Spleen (tissue), 11 donors: ENCODE measurements around the gene EMC8. TPM values are rescaled to one million over a fixed set of nuclear protein-coding genes. Genes with fewer than 3 reads are reported as not detected.

ENCODE experiments used
- DNase-seq: peaks from one replicate; pipeline ENCODE4 v3.0.0-alpha.2; 2020
- H3K27ac ChIP-seq, 8 donors: fragments of 200-600 bp; sonication (generic) in 7 of 8; 1 replicate in 4 of 8; 2 replicates in 4 of 8; pipeline versions ENCODE4 v1.5.0 to v1.8.0; 2016 to 2021; ENCODE audit warnings: inconsistent platforms in 4 of 8, mild to moderate bottlenecking in 4 of 8, moderate library complexity in 1 of 8
- H3K27me3 ChIP-seq, 7 donors: fragments of 200-600 bp; sonication (generic) in 6 of 7; replicated peaks in 1 of 7; 1 replicate in 4 of 7; 2 replicates in 3 of 7; pipeline versions ENCODE4 v1.5.0 to v1.8.0; 2016 to 2021; ENCODE audit warnings: inconsistent platforms in 3 of 7, mild to moderate bottlenecking in 1 of 7
- H3K36me3 ChIP-seq, 6 donors: fragments of 200-600 bp; sonication (generic) in 5 of 6; 1 replicate in 4 of 6; 2 replicates in 2 of 6; pipeline versions ENCODE4 v1.5.0 to v1.8.0; 2016 to 2021; ENCODE audit warnings: inconsistent platforms in 2 of 6
- H3K4me1 ChIP-seq, 6 donors: fragments of 200-600 bp; sonication (generic) in 5 of 6; 1 replicate in 3 of 6; 2 replicates in 3 of 6; pipeline versions ENCODE4 v1.5.0 to v1.8.0; 2016 to 2021; ENCODE audit warnings: inconsistent platforms in 3 of 6
- H3K4me3 ChIP-seq, 8 donors: fragments of 200-600 bp; sonication (generic) in 7 of 8; 1 replicate in 4 of 8; 2 replicates in 4 of 8; pipeline versions ENCODE4 v1.5.0 to v1.8.0; 2016 to 2021; ENCODE audit warnings: inconsistent platforms in 4 of 8, mild to moderate bottlenecking in 4 of 8, moderate library complexity in 2 of 8
- H3K9me3 ChIP-seq, 8 donors: fragments of 200-600 bp; sonication (generic) in 7 of 8; 1 replicate in 4 of 8; 2 replicates in 4 of 8; pipeline versions ENCODE4 v1.5.0 to v1.8.0; 2016 to 2021; ENCODE audit warnings: inconsistent platforms in 4 of 8
- POLR2A ChIP-seq, 3 donors: fragments of 450-650 bp; IDR thresholded peaks; one replicate each; pipeline ENCODE4 v1.5.1; 2017; ENCODE audit warnings: antibody characterized with exemption in 3 of 3, mild to moderate bottlenecking in 1 of 3
- POLR2AphosphoS5 ChIP-seq, 3 donors: sonication (generic); formaldehyde crosslinking; IDR thresholded peaks; one replicate each; pipeline ENCODE4 v1.5.1; 2017; ENCODE audit warnings: antibody characterized with exemption in 3 of 3
- WGBS, 5 donors: extraction: QIAGEN DNeasy Blood & Tissue Kit in 3 of 5; methylation state at CpG; one replicate each; pipeline versions ENCODE4 v1.1.5 to v1.1.7; 2013 to 2018; 5-methylcytosine and 5-hydroxymethylcytosine counted together
- intact Hi-C: fragments of 100-400 bp; cut with DNase I; formaldehyde crosslinking; loops from one replicate; pipeline ENCODE4 v1.15.0; 2023; ENCODE audit warnings: low total_unique reads
- polyA plus RNA-seq, 3 donors: library from polyadenylated mRNA; stranded (reverse); fragments of 200-250 nt; gene quantifications; one replicate each; pipeline ENCODE4 v1.2.1, GENCODE V29; 2013
- total RNA-seq, 7 donors: library from RNA; depleted of rRNA in 3 of 7; stranded (reverse); fragments of >200 nt in 3 of 7; fragmentation: NEBNext Ultra II Directional in 4 of 7; extraction: Animal tissue kit (Norgen Biotek cat#: 25700) in 4 of 7; gene quantifications; one replicate each; pipeline versions ENCODE4 v1.1.0 to v1.2.1, GENCODE V29; 2016 to 2021
- TF ChIP-seq, protein P1 (sequence below), 11 experiments: fragments of 200-600 bp in 7 of 11; fragments of 450-650 bp in 4 of 11; sonication (generic) in 4 of 11; IDR thresholded peaks in 8 of 11; conservative IDR thresholded peaks in 3 of 11; 1 replicate in 7 of 11; 2 replicates in 4 of 11; pipeline versions ENCODE4 v1.4.0 to v1.8.0; 2016 to 2021; ENCODE audit warnings: antibody characterized with exemption in 11 of 11, inconsistent platforms in 4 of 11, mild to moderate bottlenecking in 1 of 11
- donor health status: healthy with polysubstance abuse.
- donor health status: DM: no; HTN: no; CAD: no; lungs with moderate emphysema.
- donor health status: DM: no; HTN: no; CAD: no.
- donor health status: Bipolar disorder and iron deficiency.
- donor health status: healthy.
- donor health status: DM: no; HTN: no; CAD: no.
- donor health status: DM: yes; HTN: yes; CAD: no.

EMC8 gene
- total and polyA plus RNA-seq, 10 donors: 10.1 to 43.0 (median 23.8) TPM

DNA sequence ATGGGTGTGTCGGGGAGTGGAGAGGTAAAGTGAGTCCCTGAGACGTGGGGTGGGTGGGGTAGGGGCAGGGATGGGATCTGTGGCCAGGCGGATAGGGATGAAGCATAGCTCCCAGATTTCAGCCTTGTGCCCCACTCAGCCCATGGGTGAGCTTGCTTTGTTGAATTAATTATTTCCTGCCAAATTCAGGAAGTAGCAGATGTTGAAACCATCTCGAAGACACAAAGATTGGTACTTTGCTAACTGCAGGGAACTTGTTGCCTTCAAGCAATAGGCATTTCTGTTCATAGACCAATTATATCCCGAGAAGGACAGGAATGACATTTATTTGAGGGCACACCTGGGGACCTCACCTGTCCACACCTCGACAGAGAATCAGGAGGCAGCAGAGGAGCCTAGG, 37.5 kb downstream of the EMC8 start:
- H3K27ac ChIP-seq: peak overlapping the region in 3 of 8 donors; percentile 49 to 67 (median 63)
- no peak for TF ChIP-seq POLR2AphosphoS5 (IDR thresholded peaks at IDR 0.05)
- TF ChIP-seq POLR2A (IDR thresholded peaks at IDR 0.05): no peak
- TF ChIP-seq, protein P1, sequence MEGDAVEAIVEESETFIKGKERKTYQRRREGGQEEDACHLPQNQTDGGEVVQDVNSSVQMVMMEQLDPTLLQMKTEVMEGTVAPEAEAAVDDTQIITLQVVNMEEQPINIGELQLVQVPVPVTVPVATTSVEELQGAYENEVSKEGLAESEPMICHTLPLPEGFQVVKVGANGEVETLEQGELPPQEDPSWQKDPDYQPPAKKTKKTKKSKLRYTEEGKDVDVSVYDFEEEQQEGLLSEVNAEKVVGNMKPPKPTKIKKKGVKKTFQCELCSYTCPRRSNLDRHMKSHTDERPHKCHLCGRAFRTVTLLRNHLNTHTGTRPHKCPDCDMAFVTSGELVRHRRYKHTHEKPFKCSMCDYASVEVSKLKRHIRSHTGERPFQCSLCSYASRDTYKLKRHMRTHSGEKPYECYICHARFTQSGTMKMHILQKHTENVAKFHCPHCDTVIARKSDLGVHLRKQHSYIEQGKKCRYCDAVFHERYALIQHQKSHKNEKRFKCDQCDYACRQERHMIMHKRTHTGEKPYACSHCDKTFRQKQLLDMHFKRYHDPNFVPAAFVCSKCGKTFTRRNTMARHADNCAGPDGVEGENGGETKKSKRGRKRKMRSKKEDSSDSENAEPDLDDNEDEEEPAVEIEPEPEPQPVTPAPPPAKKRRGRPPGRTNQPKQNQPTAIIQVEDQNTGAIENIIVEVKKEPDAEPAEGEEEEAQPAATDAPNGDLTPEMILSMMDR (IDR thresholded peaks at IDR 0.05 in 8 of 11, conservative IDR thresholded peaks at IDR 0.05 in 3 of 11): no peak
- H3K27me3 ChIP-seq: peaks cover 0 to 20% (median 0%) of the 10 kb centered on the region in 7 donors
- WGBS, 5 donors: 35 to 51% (median 42%) methylated on average over 6 of the region's 6 CpGs
- H3K9me3 ChIP-seq: no peaks in the 10 kb centered on the region
- intact Hi-C loops: no loop called here
- DNase-seq: no peak
- no peaks in the 10 kb centered on the region for H3K36me3 ChIP-seq
- H3K4me3 ChIP-seq: no peak overlapping the region
- H3K4me1 ChIP-seq: peaks cover 5 to 62% (median 36%) of the 10 kb centered on the region in 6 donors

DNA sequence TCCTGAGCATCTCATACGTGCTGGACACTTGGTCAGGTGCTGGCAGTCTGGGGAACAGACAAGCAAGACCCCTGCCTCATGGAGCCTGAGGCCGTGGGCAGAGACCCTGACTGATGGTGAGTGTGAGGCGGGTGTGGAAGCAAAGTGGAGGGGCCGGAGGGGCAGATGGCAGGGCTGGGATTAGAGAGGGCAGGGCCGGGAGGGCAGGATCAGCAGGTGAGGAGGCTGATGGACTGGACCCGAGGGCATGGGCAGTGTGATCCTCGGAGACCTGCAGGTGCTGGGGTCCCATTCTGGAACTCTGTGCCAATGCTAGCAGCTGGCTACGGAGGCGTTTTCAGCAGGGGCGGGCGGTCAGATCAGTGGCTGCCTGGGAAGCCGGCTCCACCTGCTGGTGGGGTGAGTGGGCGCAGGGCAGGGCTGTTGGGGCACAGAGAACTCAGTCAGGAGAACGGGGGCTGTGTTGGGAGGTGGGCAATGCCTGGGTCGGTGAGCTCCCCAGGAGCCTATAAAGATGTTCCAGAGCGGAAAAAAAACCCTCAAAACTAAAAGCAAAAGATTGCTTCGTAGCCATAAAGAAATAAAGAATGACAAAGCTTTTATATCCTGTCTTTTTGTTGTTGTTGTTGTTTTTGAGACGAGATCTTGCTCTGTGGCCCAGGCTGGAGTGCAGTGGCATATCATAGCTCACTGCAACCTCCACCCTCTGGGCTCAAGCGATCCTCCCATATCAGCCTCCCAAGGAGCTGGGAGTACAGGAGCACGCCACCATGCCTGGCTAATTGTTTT, 39.5 kb downstream of the EMC8 start:
- TF ChIP-seq, protein P1 (IDR thresholded peaks at IDR 0.05 in 8 of 11, conservative IDR thresholded peaks at IDR 0.05 in 3 of 11): peak; percentile 26 to 69 (median 64)
- TF ChIP-seq POLR2A (IDR thresholded peaks at IDR 0.05): no peak
- TF ChIP-seq POLR2AphosphoS5 (IDR thresholded peaks at IDR 0.05): peak in 2 of 3 donors; percentile 17 to 25
- WGBS, 5 donors: 55 to 66% (median 60%) methylated on average over 20 of the region's 20 CpGs

DNA sequence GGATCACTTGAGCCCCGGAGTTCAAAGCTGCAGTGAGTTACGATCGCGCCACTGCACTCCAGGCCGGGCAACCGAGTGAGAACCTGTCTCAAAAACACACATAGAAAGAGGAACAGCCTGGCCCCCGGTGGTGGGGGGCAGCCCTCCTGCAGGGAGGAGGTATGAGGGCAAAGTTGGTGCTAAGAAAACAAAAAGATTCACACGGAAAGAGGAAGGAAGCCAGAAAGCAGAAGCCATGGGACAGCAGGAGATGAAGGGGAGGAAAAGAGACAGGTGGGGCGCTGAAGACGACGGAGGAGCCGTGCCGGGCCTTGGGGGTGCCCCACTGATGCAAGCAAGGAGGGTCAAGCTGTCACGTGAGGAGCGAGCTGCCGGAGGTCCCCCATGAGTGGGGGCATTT, 40.2 kb downstream of the EMC8 start:
- no peaks in the 10 kb centered on the region for H3K36me3 ChIP-seq
- WGBS, 5 donors: 12 to 29% (median 21%) methylated on average over 16 of the region's 16 CpGs
- no peaks in the 10 kb centered on the region for H3K9me3 ChIP-seq
- TF ChIP-seq, protein P1 (IDR thresholded peaks at IDR 0.05 in 8 of 11, conservative IDR thresholded peaks at IDR 0.05 in 3 of 11): peak in 1 of 11 experiments; percentile 8
- TF ChIP-seq POLR2A (IDR thresholded peaks at IDR 0.05) (no peak), POLR2AphosphoS5 (IDR thresholded peaks at IDR 0.05) (peak; percentile 5 to 70 (median 65))
- peak overlapping the region in 5 of 8 donors; percentile 16 to 52 (median 25) for H3K4me3 ChIP-seq
- H3K4me1 ChIP-seq: peaks cover 5 to 89% (median 54%) of the 10 kb centered on the region in 6 donors
- peaks cover 0 to 15% (median 0%) of the 10 kb centered on the region in 7 donors for H3K27me3 ChIP-seq
- DNase-seq: peak; percentile 91
- peak overlapping the region in 6 of 8 donors; percentile 42 to 92 (median 86) for H3K27ac ChIP-seq
- intact Hi-C loops: no loop called here

More for the DNA sequence above, 39.5 kb downstream of the EMC8 start:
- no peaks in the 10 kb centered on the region for H3K36me3 ChIP-seq
- peaks cover 5 to 83% (median 48%) of the 10 kb centered on the region in 6 donors for H3K4me1 ChIP-seq
- H3K4me3 ChIP-seq: peak overlapping the region in 5 of 8 donors; percentile 16 to 52 (median 25)
- peak overlapping the region in 6 of 8 donors; percentile 42 to 92 (median 86) for H3K27ac ChIP-seq
- intact Hi-C loops: no loop called here
- H3K27me3 ChIP-seq: peaks cover 0 to 15% (median 0%) of the 10 kb centered on the region in 7 donors
- DNase-seq: peak; percentile 93
- no peaks in the 10 kb centered on the region for H3K9me3 ChIP-seq

DNA sequence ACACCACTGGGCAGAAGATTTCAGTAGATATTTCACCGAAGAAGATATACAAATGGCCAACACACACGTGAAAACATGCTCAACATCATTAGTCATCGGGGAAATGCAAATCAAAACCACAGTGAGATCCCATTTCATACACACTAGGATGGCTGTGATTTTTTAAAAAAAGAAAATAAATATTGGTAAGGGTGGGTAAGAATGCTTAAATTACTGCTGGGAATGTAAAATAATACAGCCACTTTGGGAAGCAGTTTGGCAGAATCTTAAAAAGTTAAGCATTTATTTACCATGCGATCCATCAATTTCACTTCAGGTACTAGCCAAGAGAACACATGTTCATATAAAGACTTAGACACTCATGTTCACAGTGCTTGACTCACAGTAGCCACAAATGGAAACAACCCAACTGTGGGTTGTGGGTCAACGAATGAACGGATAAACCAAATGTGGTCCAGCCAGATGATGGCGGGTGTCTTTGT, 42.0 kb downstream of the EMC8 start:
- Histone ChIP-seq H3K4me1 (peaks cover 14 to 99% (median 71%) of the 10 kb centered on the region in 6 donors), H3K27ac (peak overlapping the region in 6 of 8 donors; percentile 12 to 92 (median 86)), H3K27me3 (peaks cover 0 to 25% (median 0%) of the 10 kb centered on the region in 7 donors), H3K4me3 (no peak overlapping the region), H3K36me3 (no peaks in the 10 kb centered on the region), H3K9me3 (no peaks in the 10 kb centered on the region)
- intact Hi-C loops: no loop called here
- TF ChIP-seq, protein P1 (IDR thresholded peaks at IDR 0.05 in 8 of 11, conservative IDR thresholded peaks at IDR 0.05 in 3 of 11): no peak
- TF ChIP-seq POLR2A (IDR thresholded peaks at IDR 0.05): no peak
- no peak for TF ChIP-seq POLR2AphosphoS5 (IDR thresholded peaks at IDR 0.05)
- no peak for DNase-seq
- 53 to 63% (median 57%) methylated on average over 7 of the region's 7 CpGs for WGBS, 5 donors
